ENCODE data around the gene KPNA1. TPM values are rescaled to one million over a fixed set of nuclear protein-coding genes. Genes with fewer than 3 reads are reported as not detected.
A peak's percentile ranks its signal among the peaks of the same experiment; 100 is the strongest.

KPNA1 gene
- total RNA-seq, 1 experiment from 2014 or later: 78.5 TPM

GRCh38 chr3:122496508-122496907 lies 18.2 kb downstream of the KPNA1 start:
- no TSS peak for BruUV-seq (replicated peaks)
- H3K4me3 Mint-ChIP-seq (ENCODE audit: low read depth, unreplicated experiment): no peak overlapping the region

GRCh38 chr3:122493296-122493695 lies 21.4 kb downstream of the KPNA1 start:
- DNase-seq: no peak
- Mint-ChIP-seq H3K27me3 (ENCODE audit: unreplicated experiment) (no peaks in the 10 kb centered on the region), H3K36me3 (ENCODE audit: insufficient read depth, unreplicated experiment) (peaks cover 29% of the 10 kb centered on the region), H3K27ac (ENCODE audit: unreplicated experiment) (no peak overlapping the region), H3K4me1 (ENCODE audit: low read depth, unreplicated experiment) (no peaks in the 10 kb centered on the region), H3K4me3 (ENCODE audit: low read depth, unreplicated experiment) (no peak overlapping the region), H3K9me3 (ENCODE audit: low read depth, unreplicated experiment) (no peaks in the 10 kb centered on the region)
- intact Hi-C loops (cut with micrococcal nuclease; ENCODE audit: unreplicated experiment): no loop called here
- no TSS peak for BruUV-seq (replicated peaks)
- TF ChIP-seq CTCF (IDR thresholded peaks at IDR 0.05; ENCODE audit: unreplicated experiment): no peak
- CTCF ChIA-PET: no interaction called here

More at GRCh38 chr3:122496508-122496907, 18.2 kb downstream of the KPNA1 start:
- no peak overlapping the region for H3K27ac Mint-ChIP-seq (ENCODE audit: unreplicated experiment)
- CTCF ChIA-PET: no interaction called here
- peaks cover 19% of the 10 kb centered on the region for H3K36me3 Mint-ChIP-seq (ENCODE audit: insufficient read depth, unreplicated experiment)
- DNase-seq: no peak
- peaks cover 8% of the 10 kb centered on the region for H3K4me1 Mint-ChIP-seq (ENCODE audit: low read depth, unreplicated experiment)
- no peak for TF ChIP-seq CTCF (IDR thresholded peaks at IDR 0.05; ENCODE audit: unreplicated experiment)
- no peaks in the 10 kb centered on the region for H3K27me3 Mint-ChIP-seq (ENCODE audit: unreplicated experiment)
- intact Hi-C loops (cut with micrococcal nuclease; ENCODE audit: unreplicated experiment): no loop called here
- H3K9me3 Mint-ChIP-seq (ENCODE audit: low read depth, unreplicated experiment): no peaks in the 10 kb centered on the region

GRCh38 chr3:122488262-122488973 lies 26.3 kb downstream of the KPNA1 start:
- TF ChIP-seq CTCF (IDR thresholded peaks at IDR 0.05; ENCODE audit: unreplicated experiment): no peak
- BruUV-seq (replicated peaks): no TSS peak
- H3K9me3 Mint-ChIP-seq (ENCODE audit: low read depth, unreplicated experiment): no peaks in the 10 kb centered on the region
- no peak for DNase-seq
- no peak overlapping the region for H3K27ac Mint-ChIP-seq (ENCODE audit: unreplicated experiment)
- H3K27me3 Mint-ChIP-seq (ENCODE audit: unreplicated experiment): no peaks in the 10 kb centered on the region
- no peaks in the 10 kb centered on the region for H3K4me1 Mint-ChIP-seq (ENCODE audit: low read depth, unreplicated experiment)
- H3K36me3 Mint-ChIP-seq (ENCODE audit: insufficient read depth, unreplicated experiment): peaks cover 15% of the 10 kb centered on the region
- CTCF ChIA-PET: interaction anchor here (1.5 kb wide), 1 partner anchor 27 kb away, joined by 3 read pairs; the partner anchor contains the start of gene KPNA1
- H3K4me3 Mint-ChIP-seq (ENCODE audit: low read depth, unreplicated experiment): no peak overlapping the region
- intact Hi-C loops (cut with micrococcal nuclease; ENCODE audit: unreplicated experiment): no loop called here

- no TSS peak for BruUV-seq (replicated peaks)
- intact Hi-C loops (cut with micrococcal nuclease; ENCODE audit: unreplicated experiment): no loop called here
- Mint-ChIP-seq H3K27me3 (ENCODE audit: unreplicated experiment) (no peaks in the 10 kb centered on the region), H3K9me3 (ENCODE audit: low read depth, unreplicated experiment) (no peaks in the 10 kb centered on the region), H3K4me1 (ENCODE audit: low read depth, unreplicated experiment) (peaks cover 17% of the 10 kb centered on the region), H3K4me3 (ENCODE audit: low read depth, unreplicated experiment) (no peak overlapping the region), H3K36me3 (ENCODE audit: insufficient read depth, unreplicated experiment) (peaks cover 12% of the 10 kb centered on the region), H3K27ac (ENCODE audit: unreplicated experiment) (no peak overlapping the region)
- CTCF ChIA-PET: no interaction called here
- peak; percentile 12 for DNase-seq
- TF ChIP-seq CTCF (IDR thresholded peaks at IDR 0.05; ENCODE audit: unreplicated experiment): no peak
Observed at GRCh38 chr3:122484985-122485384, 29.8 kb downstream of the KPNA1 start.

All from Calu3 (cell line).